Epithelial cell of prostate (primary cell): ENCODE data around the gene GLYAT.
"Not testable (repeated sequence)": the region's sequence is repeated elsewhere in the genome, so short reads cannot be mapped to it uniquely, and the experiment has no call there.

Experiments used
- DNase-seq: peaks from one replicate; pipeline ENCODE4 v3.0.0-alpha.2; 2011; ENCODE audit warnings: low read depth, low spot score
- H3K27ac ChIP-seq: fragments of 450-650 bp; 2 replicates; pipeline ENCODE4 v1.5.1; 2017; ENCODE audit warnings: mild to moderate bottlenecking

The GLYAT gene

GRCh38 chr11:58744988-58745704 is 13.4 kb upstream of the GLYAT start:
- no peak for DNase-seq
- no peak overlapping the region for H3K27ac ChIP-seq

GRCh38 chr11:58742981-58743880 is 11.5 kb upstream of the GLYAT start:
- no peak overlapping the region for H3K27ac ChIP-seq
- DNase-seq, result no peak

GRCh38 chr11:58742140-58742539 is 10.4 kb upstream of the GLYAT start:
- DNase-seq, result no peak
- H3K27ac ChIP-seq, result no peak overlapping the region

GRCh38 chr11:58741127-58741526 is 9.4 kb upstream of the GLYAT start:
- H3K27ac ChIP-seq, result no peak overlapping the region
- no peak for DNase-seq

GRCh38 chr11:58740447-58740846 is 8.7 kb upstream of the GLYAT start:
- DNase-seq, result no peak

GRCh38 chr11:58739725-58740430 is 8.1 kb upstream of the GLYAT start:
- H3K27ac ChIP-seq, result no peak overlapping the region
- no peak for DNase-seq

More at GRCh38 chr11:58740447-58740846, 8.7 kb upstream of the GLYAT start:
- H3K27ac ChIP-seq, result no peak overlapping the region

GRCh38 chr11:58734681-58735490 is 3.1 kb upstream of the GLYAT start:
- H3K27ac ChIP-seq, result no peak overlapping the region
- no peak for DNase-seq

- no peak overlapping the region for H3K27ac ChIP-seq
- no peak for DNase-seq
Observed at GRCh38 chr11:58730507-58731089, 1.1 kb downstream of the GLYAT start.

- no peak overlapping the region for H3K27ac ChIP-seq
Observed at GRCh38 chr11:58727415-58727797, 4.3 kb downstream of the GLYAT start.

GRCh38 chr11:58726737-58727414 is 4.9 kb downstream of the GLYAT start:
- no peak overlapping the region for H3K27ac ChIP-seq
- DNase-seq, result no peak

More at GRCh38 chr11:58727415-58727797, 4.3 kb downstream of the GLYAT start:
- no peak for DNase-seq

GRCh38 chr11:58719406-58720117 is 12.2 kb downstream of the GLYAT start:
- no peak overlapping the region for H3K27ac ChIP-seq
- no peak for DNase-seq

- no peak for DNase-seq
- no peak overlapping the region for H3K27ac ChIP-seq
Observed at GRCh38 chr11:58712531-58712930, 19.2 kb downstream of the GLYAT start.

- DNase-seq, result no peak
- no peak overlapping the region for H3K27ac ChIP-seq
Observed at GRCh38 chr11:58711832-58712231, 19.9 kb downstream of the GLYAT start.

- no peak overlapping the region for H3K27ac ChIP-seq
- DNase-seq, result no peak
Observed at GRCh38 chr11:58707767-58708166, 24.0 kb downstream of the GLYAT start.

- not testable (repeated sequence) for H3K27ac ChIP-seq, DNase-seq
Observed at GRCh38 chr11:58696825-58697224, 34.9 kb downstream of the GLYAT start.

- no peak overlapping the region for H3K27ac ChIP-seq
- no peak for DNase-seq
Observed at GRCh38 chr11:58693026-58693425, 38.7 kb downstream of the GLYAT start.

- DNase-seq, result no peak
- H3K27ac ChIP-seq, result no peak overlapping the region
Observed at GRCh38 chr11:58691675-58692074, 40.1 kb downstream of the GLYAT start.

- DNase-seq, result peak; percentile 84
Observed at GRCh38 chr11:58688789-58689503, 42.8 kb downstream of the GLYAT start.

More at GRCh38 chr11:58688789-58689503, 42.8 kb downstream of the GLYAT start:
- H3K27ac ChIP-seq, result peak overlapping the region; percentile 66
